GM21737 (cell line): Measurements from ENCODE around the gene TMEM154.
A peak's percentile ranks its signal among the peaks of the same experiment; 100 is the strongest.

Experiments used
- ATAC-seq: cut with Tn5 transposase; IDR thresholded peaks from one replicate; pipeline ENCODE4 v1.9.1; 2021; ENCODE audit warnings: mild to moderate bottlenecking, moderate library complexity; ENCODE audit not compliant: unreplicated experiment

The TMEM154 gene, protein sequence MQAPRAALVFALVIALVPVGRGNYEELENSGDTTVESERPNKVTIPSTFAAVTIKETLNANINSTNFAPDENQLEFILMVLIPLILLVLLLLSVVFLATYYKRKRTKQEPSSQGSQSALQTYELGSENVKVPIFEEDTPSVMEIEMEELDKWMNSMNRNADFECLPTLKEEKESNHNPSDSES

DNA sequence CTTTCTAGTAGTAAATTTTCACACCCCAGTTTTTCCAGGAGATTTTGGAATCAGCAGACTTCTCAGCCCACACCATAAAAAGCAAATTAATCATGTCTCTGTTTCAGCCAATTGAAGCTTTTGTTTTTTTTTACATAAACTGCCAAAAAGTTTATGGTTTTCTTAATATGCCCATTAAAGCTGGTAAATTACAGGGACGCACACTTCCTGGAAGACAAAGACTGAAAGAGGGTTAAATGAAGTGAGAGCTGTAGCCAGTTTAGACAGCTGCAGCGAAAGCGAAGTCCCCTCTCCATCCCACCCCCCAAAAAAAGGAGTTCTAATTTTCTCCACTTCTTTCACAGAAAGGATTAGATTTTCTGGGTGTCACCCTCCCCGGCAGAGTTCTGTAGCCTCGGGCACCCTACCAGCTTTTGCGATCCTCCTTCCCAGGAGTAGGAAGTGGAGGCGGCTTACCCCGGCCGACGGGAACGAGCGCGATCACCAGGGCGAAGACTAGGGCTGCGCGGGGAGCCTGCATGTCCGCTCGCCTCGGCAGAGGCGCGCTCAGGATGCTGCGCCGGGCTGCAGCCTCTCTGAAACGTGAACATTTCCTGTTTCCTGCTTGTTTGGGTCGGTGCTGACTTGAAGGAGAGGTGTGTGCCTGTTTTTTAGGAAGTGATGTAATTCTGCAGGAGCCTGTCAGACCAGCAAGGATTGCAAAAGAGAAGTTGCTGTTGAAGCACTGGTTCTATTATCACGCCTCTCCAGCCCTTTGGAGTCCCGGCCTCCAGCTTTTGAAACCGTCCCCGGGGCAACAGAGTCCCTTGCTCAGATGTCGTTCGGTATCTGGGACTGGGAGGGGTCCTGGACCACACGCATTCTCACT lies at the start of gene TMEM154:
Gene TMEM154 (minus strand): TSS at position 584 of the 868 bp plus-strand sequence. CDS start 64 bp downstream, at position 520.
- peak; percentile 67 for ATAC-seq

DNA sequence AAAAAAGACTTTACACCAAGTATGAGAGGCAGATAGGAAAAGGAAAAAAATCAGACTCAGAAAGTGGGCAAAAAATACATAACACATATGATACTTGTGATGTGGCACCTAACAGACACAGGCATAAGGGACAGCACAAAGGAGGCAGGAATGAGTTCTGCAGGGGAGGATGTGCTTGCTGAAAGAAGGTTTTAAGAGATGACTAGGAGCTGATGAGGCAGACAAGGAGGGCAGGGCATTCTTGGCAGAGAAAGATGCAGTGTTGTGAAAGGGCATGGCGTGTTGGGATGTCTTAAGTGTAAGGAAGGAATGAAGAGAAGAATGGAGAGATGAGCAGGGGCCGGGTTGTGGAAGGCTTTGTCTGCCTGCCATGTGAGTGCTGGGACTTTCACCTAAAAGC lies 49.7 kb upstream of the TMEM154 start:
- no peak for ATAC-seq

DNA sequence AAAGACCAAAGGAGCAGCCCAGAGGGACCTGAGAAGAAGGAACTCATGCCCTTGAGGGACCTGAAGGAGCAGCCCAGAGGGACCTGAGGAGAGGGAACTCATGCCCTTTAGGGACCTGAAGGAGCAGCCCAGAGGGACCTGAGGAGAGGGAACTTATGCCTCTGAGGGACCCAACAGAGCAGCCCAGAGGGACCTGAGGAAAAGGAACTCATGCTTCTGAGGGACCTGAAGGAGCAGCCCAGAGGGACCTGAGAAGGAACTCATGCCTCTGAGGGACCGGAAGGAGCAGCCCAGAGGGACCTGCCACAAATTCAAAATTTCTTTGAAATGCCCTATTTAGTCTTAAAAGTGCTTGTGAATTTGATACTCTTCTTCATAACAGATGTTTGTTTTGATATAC lies 48.5 kb upstream of the TMEM154 start:
- no peak for ATAC-seq

DNA sequence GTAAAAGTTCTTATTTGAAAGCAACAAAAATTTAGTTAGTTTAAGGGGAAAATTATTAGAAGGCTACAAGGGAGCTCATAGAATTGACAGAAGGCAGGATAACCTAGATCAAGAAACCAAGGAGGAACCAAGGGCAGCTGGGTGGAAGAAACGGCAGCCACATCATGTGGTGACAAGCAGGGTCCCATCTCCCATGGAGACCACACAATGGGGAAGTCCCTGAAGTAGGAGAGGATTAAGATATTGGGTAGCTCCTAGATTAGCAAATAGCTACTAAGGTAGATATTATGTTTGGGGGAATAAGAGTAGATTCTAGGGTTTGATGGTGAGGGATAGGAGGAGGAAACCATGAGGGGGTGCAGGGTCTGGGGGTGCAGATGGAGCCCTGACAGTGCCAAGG lies 48.0 kb upstream of the TMEM154 start:
- ATAC-seq, result no peak

DNA sequence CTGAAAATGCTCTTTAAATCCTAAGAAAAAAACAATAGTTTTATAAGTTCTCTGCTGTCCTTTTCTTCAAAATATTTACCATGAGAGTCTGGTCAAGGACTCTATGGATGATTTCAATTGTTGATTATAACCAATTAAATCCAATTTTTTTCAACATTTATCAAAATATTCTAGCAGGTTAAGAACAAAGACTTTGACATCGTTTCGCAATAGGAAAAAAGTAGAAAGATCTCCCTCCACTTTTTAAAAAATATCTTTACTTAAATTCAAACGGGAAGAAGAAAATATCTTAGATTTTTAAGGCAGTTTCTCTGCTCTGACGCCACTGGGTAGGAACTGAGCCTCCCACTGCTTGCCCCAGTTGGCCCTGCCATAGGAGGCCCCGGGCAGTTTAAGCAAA lies 44.7 kb upstream of the TMEM154 start:
- ATAC-seq, result no peak

DNA sequence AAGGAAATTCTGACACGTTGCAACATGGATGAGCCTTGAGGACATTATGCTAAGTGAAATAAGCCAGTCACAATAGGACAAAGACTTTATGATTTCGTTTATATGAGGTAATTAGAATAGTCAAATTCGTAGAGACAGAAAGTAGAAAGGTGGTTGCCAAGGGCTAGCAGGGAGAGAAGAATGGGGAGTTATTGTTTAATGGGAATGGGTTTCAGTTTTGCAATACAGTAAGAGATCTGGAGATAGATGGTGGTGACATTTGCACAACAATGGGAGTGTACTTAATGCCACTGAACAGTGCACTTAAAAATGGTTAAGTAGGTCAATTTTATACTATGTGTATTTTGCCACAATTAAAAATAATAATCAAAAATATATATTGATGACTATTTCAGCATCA lies 43.4 kb upstream of the TMEM154 start:
- no peak for ATAC-seq

DNA sequence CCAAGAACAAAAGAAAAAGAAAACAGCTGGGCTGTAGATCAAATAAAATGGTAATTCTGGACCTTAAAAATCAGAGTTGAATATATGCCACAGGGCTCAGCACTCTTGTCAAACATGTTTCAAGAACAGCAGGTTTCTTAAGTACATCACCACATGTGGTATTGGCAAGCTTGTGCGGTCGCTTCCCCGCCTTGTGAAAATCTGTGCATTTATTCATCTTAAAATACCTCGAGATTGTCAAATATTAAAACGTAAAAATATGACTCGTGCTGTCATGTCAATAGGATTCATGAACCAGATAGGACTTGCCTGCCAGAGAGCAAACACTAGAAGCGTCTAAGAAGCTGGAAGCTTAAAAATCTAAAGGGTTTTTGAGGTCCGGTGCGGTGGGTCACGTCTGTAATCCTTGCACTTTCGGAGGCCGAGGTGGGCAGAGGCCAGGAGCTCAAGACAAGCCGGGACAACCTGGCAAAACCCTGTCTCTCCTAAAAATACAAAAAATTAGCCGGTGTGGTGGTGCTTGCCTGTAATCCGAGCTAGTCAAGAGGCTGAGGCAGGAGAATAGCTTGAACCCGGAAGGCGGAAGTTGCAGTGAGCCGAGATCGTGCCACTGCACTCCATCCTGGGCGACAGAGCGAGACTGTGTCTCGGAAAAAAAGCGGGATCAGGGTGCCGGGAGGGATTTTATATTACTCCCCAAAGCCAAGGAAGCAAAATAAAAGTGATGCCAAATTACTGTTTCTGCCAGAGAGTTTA lies 40.2 kb upstream of the TMEM154 start:
- ATAC-seq, result no peak

DNA sequence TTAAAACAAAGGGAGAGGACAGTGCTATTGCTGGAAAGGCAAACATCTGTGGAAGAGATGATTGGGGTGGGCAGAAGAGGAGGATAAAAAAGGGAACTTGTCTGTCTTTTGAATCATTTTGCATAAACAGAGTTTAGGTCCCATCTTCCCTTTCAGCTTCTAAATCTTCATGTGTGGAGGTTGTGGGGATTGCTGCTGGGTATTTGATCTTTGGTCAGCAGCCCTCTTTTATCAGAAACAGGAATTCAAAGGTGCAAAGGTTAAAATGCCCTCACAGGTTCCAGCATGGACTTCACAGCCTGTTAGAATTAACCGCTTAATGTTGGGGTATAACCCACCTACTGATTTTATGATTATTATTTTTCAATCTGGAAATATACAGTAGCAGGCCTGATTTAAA lies 39.5 kb upstream of the TMEM154 start:
- ATAC-seq, result no peak

DNA sequence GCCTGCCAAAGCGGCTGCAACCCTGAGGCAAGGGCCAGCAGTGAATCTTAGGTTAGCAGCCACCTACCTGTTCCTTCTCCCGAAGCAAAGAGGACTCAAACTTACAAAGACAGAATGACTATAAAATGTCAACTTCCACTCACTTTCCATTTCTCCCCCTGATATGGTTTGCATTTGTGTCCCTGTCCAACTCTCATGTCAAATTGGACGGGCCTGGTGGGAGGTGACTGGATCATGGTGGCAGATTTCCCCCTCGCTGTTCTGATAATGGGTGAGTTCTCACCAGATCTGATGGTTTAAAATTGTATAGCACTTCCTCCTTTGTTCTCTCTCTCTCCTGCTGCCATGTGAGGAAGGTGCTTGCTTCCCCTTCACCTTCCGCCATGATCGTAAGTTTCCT lies 35.3 kb upstream of the TMEM154 start:
- ATAC-seq, result no peak

DNA sequence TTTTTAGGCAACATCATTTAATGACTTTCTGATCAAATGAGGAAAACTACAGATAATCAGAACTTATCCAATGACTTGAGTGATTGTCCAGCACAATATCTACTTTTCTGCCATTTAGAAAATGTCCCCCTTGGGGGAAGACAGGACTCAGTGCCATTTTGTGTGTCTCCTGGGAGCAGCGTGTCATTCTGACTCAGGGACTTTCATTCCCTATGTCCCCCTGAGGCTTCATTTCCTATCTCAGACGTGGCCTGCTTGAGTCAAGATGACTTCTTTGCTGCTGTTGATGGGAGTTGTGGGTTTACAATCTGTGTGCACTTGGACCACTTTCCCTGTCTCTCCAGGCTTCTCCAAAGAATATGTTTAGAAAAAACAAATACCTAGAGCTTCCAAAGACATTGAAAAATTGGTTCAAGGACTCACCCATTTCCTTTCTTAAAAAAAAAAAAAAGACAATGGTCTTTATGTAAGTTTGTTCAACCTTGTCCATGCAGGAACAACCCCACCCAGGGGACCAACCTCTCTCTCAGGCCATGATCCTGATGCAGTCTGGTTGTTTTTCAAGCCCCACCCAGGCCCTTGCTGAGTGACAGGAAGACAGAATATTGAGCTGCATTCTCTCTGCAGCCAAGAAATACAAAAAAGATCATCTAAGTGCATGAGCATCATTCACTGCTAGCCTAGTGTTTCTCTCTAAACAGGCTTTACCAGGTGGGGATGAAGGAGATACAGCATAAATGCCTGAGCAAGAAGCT lies 34.3 kb upstream of the TMEM154 start:
- no peak for ATAC-seq

DNA sequence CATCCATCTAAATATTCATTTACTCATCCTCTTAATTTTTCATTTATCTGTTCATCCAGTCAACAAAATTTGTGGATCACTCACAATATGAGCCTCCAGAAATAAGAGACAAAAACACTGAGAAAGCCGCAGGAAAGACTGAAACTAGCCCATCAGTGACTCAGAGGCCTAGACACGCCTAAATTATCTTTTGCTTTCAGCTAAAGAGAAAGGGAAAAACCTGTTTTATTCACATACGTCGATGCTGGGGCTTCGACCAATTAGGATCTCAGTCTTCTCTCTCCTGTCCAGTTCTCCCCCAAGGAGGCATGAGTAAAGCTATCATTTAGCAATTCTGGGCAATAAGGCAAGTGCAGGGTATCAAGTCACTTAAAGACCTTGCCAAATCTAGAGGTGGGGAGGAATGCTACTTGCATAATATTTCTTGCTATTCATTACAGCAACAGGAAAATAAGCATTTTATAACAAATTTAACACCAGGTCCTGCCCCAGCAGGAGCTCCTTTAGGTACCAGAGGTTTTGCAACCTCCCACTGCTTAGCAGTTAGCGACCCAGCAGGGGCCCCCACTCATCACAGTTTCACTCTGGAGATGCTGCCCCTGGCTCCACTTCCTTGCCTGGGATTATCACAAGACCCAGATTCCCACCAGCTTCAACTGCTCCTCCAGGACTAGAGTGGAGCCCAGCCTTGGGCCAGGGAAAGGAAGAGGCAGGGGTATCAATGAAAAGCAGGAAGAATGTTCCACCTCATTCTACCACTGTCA lies 30.1 kb upstream of the TMEM154 start:
- no peak for ATAC-seq

DNA sequence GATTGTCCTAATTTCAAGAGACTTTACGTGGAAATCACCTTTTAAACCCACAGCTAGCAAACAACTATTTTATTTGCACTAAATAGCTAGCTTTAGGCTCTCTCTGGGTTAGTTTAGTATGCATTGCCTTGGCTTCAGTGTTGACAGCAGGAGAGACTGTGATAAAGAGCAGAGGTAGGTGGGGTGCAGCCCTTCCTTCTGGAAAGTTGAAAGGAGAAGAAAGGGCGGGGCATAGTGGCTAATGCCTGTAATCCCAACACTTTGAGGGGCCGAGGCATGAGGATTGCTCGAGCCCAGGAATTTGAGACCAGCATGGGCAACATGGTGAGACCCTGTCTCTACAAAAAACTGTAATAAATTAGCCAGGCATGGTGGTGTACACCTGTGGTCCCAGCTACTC lies 29.0 kb upstream of the TMEM154 start:
- ATAC-seq, result no peak

DNA sequence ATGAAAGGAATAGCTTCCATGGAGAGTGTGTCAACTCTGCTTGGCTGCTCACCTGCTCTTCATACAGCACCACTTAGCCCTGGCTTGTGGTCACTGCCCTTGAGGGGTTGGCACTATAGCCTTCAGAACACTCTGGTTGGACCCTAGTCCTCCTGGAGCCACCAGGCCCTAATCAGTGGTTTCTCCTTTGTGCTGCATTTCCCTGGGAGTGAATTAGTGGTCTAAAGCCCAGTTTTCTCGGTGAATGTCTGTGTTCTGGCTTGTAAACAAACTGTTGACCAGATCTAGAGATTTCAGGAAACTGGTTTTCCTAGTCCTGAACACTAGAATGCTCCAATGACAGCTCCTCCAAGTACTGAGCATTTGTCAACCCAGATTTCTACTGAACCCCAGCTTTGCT lies 28.6 kb upstream of the TMEM154 start:
- ATAC-seq, result no peak

DNA sequence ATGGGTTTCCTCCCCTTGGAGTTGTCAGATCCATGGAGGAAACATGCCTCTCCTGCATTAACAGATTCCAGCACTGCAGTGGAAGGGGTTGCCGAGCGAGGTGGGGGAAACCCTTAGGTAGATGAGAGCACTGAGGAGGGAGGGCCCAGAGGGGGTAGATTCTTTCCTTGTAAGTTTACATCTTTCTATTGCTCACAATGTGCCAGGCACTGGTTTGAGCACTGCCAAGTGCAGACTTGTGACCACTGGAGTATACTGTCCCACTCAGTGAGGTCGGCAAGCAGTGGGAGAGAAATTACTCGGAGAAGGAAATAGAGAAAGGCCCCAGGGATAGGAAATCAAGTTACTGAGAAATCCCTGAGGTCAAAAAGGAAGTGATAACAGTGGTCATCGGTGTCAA lies 27.8 kb upstream of the TMEM154 start:
- no peak for ATAC-seq

DNA sequence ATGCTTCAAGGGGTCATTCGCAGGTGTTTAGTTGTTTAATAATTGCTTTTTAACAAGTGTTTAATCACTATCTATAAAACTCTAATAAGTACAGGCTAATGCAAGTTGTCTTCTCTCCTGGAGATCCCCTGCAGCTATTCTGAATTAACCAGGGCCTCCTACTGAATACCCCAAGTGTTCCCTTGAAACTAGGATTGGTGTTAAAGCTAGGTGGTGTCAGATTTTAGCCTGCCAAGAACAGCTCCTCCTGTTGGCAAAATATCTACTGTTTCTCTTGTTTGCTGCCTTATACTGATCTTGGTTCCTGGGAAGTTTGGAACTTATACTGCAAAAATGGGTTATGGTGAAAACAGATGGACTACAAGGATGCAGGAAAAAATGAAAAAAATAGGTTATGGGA lies 26.1 kb upstream of the TMEM154 start:
- ATAC-seq, result no peak

DNA sequence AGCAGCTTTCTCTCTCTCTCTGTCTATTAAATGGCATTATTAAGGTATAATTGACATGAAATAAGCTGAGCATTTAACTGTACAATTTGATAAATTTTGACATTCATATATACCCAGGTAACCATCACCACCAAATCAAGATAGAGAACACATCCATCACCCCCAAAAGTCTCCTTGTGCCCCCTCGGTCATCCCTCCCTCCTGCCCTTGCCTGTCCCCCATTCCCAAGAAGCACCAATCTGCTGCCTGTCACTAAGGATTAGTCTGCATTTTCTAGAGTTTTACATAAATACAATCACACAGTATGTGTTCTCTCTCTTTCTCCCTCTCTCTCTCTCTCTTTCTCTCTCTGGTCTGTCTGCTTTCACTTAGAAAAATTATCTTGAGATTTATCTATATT lies 25.0 kb upstream of the TMEM154 start:
- ATAC-seq, result no peak

DNA sequence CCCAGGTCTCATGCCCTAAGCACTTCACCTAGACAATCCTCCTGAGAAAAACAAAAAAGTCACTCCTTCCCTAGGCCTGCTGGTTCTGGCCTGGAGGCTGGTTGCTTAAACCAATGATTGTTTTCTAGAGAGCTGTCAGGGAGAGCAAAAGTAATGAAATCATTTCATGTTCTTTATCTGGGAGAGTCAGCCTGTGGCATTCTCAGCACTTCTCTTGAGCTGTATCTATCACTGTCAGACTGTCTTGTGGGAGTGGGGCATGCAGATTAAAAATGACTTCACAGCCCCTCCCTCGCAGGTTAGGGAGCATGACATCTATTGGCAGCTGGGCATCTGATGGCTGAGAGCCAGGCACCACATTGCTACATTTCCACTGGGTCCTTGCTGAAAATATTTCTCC lies 20.4 kb upstream of the TMEM154 start:
- no peak for ATAC-seq

DNA sequence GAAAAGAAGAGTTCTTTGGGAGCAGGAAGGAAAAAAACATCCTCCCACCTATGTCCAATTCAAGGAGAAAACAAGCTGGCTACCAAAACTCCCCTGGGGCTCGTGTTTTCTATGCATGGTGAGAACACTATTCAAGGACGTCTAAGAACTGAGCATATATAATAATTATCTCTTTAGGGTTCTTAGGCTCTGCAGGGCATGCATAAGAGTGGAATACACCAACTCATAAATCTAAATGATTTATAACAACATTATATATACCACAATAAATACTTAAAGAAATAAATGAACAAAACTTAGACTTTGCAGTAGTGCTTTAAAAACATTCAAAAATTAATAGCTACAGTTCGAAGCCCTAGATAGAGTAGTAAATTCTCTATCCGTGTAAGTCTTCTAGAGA lies 19.5 kb upstream of the TMEM154 start:
- no peak for ATAC-seq

DNA sequence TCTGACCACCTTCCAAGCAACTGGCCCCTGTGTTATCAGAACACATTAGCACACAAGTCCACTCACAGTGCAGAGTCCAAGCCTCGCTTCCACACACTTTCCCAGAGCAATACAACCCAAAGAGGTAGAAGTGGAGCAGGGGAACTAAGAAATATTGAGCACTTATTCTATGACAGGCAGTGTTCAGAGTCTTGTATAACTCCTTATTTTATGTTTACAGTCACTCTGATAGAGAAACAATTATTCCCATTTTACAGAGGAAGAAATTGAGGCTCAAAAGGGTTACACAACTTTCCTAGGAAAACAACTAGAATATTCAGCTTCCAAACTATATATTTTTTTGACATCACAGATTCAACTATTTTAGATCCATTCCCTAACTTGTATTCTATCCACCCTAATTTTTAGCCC lies 18.3 kb upstream of the TMEM154 start:
- ATAC-seq, result no peak

DNA sequence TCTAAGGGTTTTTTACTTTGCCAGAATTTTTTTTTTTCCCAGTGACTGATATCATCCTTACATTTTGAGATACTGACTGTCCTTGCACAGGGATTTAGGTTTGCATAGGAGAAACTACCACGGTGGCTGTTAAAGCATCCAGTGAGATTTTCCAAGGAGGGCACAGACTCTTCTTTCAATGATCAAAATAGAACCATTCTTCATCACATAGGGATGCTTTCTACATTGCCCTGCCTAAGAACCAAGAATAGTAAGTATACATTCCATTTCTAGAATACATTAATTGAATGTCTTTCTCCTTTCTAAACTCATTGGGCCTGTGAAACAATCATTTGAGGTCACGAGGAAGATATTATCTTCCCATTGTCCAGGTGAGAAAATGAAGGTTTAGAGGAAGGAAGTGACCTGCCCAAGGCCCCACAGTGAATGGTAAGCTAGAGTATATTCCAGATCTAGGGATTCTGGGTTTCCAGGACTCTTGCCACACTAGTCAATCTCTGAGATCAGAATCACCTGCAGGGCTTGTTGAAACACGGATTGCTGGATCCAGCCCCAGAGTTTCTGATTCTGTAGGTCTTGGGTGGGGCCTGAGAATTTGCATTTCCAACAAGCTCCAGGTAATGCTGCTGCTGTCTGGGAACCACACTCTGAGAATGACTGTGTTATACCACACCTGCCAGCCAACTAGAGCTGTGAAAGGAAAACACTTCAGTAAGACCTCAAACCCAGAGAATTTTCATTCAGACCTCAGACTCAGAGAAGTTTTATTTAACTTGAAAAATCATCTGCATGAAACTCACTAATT lies 17.7 kb upstream of the TMEM154 start:
- ATAC-seq, result peak; percentile 2
